Dedifferentiated amniotic fluid mesenchymal stem cell (primary cell): ENCODE data around the gene TLR8.
"Not testable (repeated sequence)": the region's sequence is repeated elsewhere in the genome, so short reads cannot be mapped to it uniquely, and the experiment has no call there.

ENCODE experiments used
- DNase-seq: peaks from one replicate; pipeline ENCODE4 v3.0.0-alpha.2; 2016; ENCODE audit errors: extremely low spot score

TLR8 gene

GRCh38 chrX:12898073-12898472 lies 8.3 kb upstream of the TLR8 start:
- no peak for DNase-seq

DNA sequence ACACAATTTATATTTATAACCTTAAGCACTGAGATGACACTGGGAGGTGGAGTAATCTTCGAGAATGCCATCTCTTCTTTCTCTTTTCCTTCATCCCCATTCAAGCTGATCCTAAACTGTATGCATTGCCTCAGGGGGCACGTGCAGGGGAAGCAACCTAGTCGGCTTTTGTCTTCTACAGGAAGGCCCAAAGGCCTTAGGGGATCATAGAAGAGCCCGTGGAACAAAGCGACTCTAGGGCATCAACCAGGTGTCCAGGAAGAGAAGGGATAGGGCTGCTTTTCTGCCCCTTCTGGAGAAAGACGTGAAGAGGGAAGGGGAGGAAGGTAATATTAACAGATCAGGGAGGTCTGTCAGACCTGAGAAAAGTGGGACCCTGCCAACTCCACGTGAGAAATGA lies 6.9 kb upstream of the TLR8 start:
- no peak for DNase-seq

GRCh38 chrX:12901486-12901885 lies 4.9 kb upstream of the TLR8 start:
- DNase-seq = peak; percentile 26

DNA sequence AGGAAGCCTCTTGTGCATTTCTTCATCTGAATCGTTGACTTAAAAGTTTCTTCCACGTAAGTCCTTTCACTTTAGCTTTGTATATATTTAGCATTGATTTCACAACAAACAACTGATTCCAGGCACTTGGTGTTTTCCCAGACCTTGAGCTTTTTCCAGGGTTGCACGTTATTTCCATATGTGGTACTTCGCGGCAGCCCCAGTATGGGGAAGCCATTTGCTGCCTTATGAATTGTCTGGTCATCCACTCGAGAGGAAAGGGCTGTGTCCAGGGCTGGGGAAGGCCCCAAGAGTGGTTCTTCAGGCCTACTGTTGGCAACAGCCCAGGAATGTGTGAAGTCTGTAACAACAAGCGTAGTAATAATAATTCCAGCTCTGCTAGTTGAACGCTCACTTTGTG lies 2.8 kb upstream of the TLR8 start:
- no peak for DNase-seq

DNA sequence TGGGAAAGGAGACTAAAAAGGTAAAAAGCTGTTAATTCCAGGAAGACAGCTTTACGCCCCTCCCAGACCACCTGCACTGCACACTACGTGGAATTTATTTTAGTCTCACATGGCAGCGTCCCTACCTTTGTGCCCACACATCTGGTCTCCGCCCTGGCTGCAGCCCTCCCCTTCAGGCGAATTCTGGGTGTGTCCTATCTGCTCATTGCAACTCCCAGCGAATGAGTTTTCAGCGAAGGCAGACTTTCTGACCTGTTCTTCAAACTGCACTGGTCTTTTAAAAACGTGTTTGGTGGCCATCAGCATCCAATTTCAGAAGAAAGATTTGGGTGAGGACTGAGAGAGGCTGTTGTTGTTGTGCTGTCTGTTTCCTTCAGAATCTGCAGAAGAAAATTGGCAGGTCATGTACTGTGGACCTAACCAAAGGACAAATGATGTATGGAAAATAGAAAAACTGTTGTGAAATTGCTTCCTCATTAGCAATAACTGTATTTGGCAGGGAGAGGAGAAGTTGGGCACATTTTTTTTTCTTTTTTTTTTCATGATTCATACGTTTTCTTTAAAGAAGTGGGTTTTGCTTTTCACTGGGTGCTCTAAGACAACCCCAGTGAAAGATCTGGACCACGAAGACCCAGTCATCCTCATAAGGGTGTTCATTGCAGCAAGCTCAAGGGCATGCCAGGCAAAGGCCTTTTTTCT lies 4.2 kb downstream of the TLR8 start:
- DNase-seq = no peak

DNA sequence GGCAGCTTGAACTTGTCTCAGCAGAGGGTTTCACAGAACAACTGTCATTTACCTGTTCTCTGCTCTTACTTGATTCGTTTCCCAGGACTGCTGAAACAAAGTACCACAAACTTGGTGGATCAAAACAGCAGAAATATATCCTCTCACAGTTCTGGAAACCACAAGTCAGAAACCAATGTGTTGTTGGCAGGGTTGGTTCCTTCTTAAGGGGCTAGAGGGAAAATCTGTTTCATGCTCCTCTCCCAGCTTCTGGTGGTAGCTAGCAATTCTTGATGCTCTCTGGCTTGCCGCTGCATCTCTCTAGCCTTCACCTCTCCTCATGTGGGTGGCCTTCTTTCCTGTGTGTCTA lies 4.7 kb downstream of the TLR8 start:
- no peak for DNase-seq

- no peak for DNase-seq
Observed at GRCh38 chrX:12912791-12913482, 6.5 kb downstream of the TLR8 start.

DNA sequence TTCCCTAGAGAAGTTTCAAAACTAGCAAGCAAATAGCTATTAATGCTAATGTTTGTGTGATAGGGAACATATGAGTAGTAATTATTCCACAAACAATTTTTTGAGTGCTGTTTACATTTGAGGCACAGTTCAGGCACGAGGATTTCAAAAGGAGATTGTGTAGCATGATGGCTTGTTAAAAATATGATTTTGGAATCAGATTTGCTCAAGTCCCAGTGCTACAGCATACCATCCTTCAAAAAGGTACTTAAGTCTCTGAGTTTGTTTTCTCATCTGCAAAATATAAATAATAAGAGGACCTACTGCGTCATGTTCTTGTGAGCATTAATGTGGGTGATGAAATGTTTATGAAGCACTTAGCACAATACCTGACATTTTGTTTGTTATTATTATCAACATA lies 11.3 kb downstream of the TLR8 start:
- no peak for DNase-seq

DNA sequence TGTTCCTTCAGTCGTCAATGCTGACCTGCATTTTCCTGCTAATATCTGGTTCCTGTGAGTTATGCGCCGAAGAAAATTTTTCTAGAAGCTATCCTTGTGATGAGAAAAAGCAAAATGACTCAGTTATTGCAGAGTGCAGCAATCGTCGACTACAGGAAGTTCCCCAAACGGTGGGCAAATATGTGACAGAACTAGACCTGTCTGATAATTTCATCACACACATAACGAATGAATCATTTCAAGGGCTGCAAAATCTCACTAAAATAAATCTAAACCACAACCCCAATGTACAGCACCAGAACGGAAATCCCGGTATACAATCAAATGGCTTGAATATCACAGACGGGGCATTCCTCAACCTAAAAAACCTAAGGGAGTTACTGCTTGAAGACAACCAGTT lies 12.6 kb downstream of the TLR8 start:
- DNase-seq = no peak

- no peak for DNase-seq
Observed at GRCh38 chrX:12919620-12920019, 13.2 kb downstream of the TLR8 start.

DNA sequence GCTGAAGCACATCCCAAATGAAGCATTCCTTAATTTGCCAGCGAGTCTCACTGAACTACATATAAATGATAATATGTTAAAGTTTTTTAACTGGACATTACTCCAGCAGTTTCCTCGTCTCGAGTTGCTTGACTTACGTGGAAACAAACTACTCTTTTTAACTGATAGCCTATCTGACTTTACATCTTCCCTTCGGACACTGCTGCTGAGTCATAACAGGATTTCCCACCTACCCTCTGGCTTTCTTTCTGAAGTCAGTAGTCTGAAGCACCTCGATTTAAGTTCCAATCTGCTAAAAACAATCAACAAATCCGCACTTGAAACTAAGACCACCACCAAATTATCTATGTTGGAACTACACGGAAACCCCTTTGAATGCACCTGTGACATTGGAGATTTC lies 14.6 kb downstream of the TLR8 start:
- no peak for DNase-seq

- no peak for DNase-seq
Observed at GRCh38 chrX:12921886-12922598, 15.6 kb downstream of the TLR8 start.

- DNase-seq = no peak
Observed at GRCh38 chrX:12922599-12922919, 16.1 kb downstream of the TLR8 start.

DNA sequence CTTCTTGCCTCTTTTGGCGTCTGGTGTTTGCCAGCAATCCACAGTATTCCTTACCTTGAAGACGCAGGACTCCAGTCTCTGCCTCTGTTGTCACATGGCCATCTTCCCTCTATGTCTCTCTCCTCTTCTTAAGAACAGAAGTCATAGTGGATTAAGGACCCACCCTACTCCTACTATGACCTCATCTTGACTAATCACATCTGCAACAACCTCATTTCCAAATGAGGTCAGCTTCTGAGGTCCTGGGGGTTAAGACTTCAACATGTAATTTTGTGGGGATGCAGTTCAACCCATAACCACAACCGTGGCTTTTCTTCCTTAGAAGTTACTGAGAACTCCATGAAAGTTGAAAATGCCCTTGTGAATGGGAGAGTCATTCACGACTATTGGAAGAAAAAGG lies 23.3 kb downstream of the TLR8 start:
- DNase-seq = no peak

DNA sequence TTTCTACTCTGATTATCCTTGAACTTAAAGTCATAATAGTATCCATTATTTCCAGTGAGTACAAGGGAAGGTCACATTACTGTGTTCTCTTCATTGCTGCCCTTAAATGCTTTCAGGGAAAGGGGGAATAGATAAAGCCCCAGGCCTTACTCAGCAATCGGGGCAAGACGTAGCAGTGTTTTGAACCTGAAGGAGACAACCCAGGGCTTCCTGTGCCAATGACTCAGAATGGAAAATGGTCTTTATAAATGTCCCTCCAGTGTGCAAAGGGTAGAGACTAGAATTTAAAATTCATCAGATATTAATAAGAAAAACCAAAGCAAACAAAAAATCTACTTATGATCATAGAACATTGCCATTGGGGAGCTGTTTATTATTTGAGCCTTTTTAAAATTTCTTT lies 23.7 kb downstream of the TLR8 start:
- DNase-seq = no peak

DNA sequence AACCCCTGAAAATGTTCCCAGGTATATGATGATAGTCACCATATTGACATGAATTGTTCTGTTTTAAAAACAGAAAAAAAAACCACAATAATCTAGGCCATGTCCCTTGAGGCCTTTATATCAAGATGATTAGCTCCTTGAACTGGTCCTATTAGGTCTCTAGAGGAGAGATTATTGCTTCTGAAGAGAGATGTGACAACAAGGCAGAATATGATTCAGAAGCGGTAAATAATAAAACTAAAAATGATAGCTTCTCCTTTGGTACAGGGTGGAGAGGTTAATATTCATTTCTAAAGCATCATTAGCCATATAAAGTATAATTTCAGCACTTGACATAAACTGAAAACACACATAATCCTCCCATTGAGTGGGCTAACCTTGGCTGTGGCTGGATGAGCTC lies 25.8 kb downstream of the TLR8 start:
- no peak for DNase-seq

DNA sequence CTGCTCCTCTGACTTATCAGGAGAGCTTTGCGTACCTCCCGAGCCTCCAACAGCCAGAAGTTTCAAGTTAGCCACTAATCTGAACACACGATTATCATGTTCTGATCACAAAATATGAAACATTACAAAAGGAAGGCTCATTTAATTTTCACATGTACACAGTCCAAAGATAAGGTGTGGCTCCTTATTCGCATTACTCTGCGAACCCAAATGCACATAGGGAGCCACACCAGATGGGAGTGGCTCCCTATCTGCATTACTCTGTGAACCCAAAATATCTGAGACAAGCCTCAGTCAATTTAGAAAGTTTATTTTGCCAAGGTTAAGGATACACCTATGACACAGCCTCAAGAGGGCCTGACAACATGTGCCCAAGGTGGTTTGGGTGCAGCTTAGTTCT lies 28.4 kb downstream of the TLR8 start:
- no peak for DNase-seq

DNA sequence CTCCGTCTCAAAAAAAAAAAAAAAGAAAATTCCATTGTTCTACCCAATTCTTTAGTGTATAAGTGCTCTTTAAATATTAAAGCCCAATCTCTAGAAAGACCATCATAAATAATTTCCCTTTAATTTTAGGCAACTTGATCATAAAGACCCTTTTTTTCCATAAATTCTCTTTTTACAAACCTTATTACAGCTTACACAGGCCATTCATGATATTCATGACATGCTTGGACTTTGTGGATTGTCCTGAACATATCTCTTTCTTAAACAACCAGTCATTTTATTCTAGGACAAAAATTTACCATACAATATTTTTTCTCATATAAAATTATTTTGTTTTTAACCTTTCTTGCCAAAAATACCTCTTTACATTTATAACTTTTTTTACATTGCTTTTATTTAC lies 30.5 kb downstream of the TLR8 start:
- no peak for DNase-seq

- DNase-seq = not testable (repeated sequence)
Observed at GRCh38 chrX:12940471-12940870, 34.1 kb downstream of the TLR8 start.

- not testable (repeated sequence) for DNase-seq
Observed at GRCh38 chrX:12943592-12943991, 37.2 kb downstream of the TLR8 start.

DNA sequence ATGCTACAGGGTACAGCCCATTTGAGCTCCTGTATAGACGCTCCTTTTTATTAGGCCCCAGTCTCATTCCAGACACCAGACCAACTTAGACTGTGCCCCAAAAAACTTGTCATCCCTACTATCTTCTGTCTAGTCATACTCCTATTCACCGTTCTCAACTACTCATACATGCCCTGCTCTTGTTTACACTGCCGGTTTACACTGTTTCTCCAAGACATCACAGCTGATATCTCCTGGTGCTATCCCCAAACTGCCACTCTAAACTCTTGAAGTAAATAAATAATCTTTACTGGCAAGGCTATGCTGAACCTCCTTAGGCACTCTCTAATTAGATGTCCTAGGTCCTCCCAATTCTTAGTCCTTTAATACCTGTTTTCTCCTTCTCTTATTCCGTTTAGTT lies 38.0 kb downstream of the TLR8 start:
- DNase-seq = not testable (repeated sequence)

GRCh38 chrX:12945494-12945893 lies 39.1 kb downstream of the TLR8 start:
- DNase-seq = no peak

GRCh38 chrX:12946406-12946805 lies 40.0 kb downstream of the TLR8 start:
- no peak for DNase-seq
